HCT116 (cell line): ENCODE measurements around the gene ETF1. TPM values are rescaled to one million over a fixed set of nuclear protein-coding genes. Genes with fewer than 3 reads are reported as not detected.

Experiments
- ATAC-seq: fragments of 200-7000 bp; cut with Tn5 transposase; 2 replicates; pipeline ENCODE4 v1.9.1; 2020; ENCODE audit warnings: mild to moderate bottlenecking, moderate library complexity
- BruUV-seq: library from RNA; stranded (reverse); fragments of 400-500 nt; replicated peaks from 2 replicates; lab custom pipeline; 2021; lab: Mats Ljungman, UMichigan
- CTCF ChIA-PET: fragments of 300-600 bp; sonication (Branson Sonifier 250); formaldehyde crosslinking; loops from one replicate; lab custom pipeline; 2021; ENCODE audit warnings: antibody characterized with exemption; lab: Charles Lee
- POLR2A ChIA-PET: fragments of 300-600, 350-600 bp; sonication (Branson Sonifier 250); formaldehyde crosslinking; loops from one replicate; lab custom pipeline; 2021; ENCODE audit warnings: antibody characterized with exemption; lab: Charles Lee
- RAD21 ChIA-PET, 2 experiments: fragments of 300-600 bp; sonication (Branson Sonifier 250); formaldehyde crosslinking; loops; one replicate each; lab custom pipeline; 2023; ENCODE audit warnings: low total read pairs in 2 of 2; ENCODE audit not compliant: uncharacterized antibody in 2 of 2, unreplicated experiment in 2 of 2, low non-redundant PET in 1 of 2; lab: Charles Lee
- DNase-seq: peaks from one replicate; pipeline ENCODE4 v3.0.0-alpha.2; 2010; ENCODE audit warnings: low read depth, low spot score
- H2AFZ ChIP-seq: fragments of 200-600 bp; shearing (Covaris generic), sonication (generic); 2 replicates; pipeline ENCODE4 v1.6.1; 2017; ENCODE audit warnings: low read depth, mixed run types, mixed read lengths, antibody characterized with exemption, low read length; ENCODE audit not compliant: poor library complexity, severe bottlenecking
- H3K27ac ChIP-seq: 2 replicates; pipeline ENCODE4 v1.5.1; 2012; ENCODE audit warnings: low read depth, low read length
- H3K27me3 ChIP-seq: fragments of 200-600 bp; sonication (generic); 2 replicates; pipeline ENCODE4 v1.6.1; 2016; ENCODE audit warnings: mixed run types, low read length, mixed read lengths; ENCODE audit not compliant: insufficient read depth
- H3K36me3 ChIP-seq, 2 experiments: fragments of 200-500 bp in 1 of 2; fragments of 200-600 bp in 1 of 2; sonication (Bioruptor generic) in 1 of 2; sonication (generic) in 1 of 2; 2 replicates each; pipeline versions ENCODE4 v1.5.1 to v1.6.1; 2014 to 2016; ENCODE audit warnings: low read length in 2 of 2, inconsistent platforms in 1 of 2, mixed read lengths in 1 of 2, mixed run types in 1 of 2; ENCODE audit not compliant: insufficient read depth in 2 of 2, control insufficient read depth in 1 of 2
- H3K4me1 ChIP-seq, 2 experiments: fragments of 200-600 bp in 1 of 2; sonication (generic) in 1 of 2; 2 replicates each; pipeline versions ENCODE4 v1.5.1 to v1.6.1; 2012 to 2017; ENCODE audit warnings: low read length in 2 of 2, inconsistent platforms in 1 of 2, mild to moderate bottlenecking in 1 of 2, mixed read lengths in 1 of 2, mixed run types in 1 of 2, moderate library complexity in 1 of 2; ENCODE audit not compliant: insufficient read depth in 2 of 2, control insufficient read depth in 1 of 2
- H3K4me2 ChIP-seq: fragments of 200-600 bp; sonication (generic); 2 replicates; pipeline ENCODE4 v1.6.1; 2017; ENCODE audit warnings: mixed run types, low read length, mixed read lengths
- H3K4me3 ChIP-seq, 2 experiments: fragments of 200-600 bp in 1 of 2; sonication (generic) in 1 of 2; replicated peaks in 1 of 2; 2 replicates each; pipeline ENCODE4 v1.5.1; 2011 to 2016; ENCODE audit warnings: low read length in 2 of 2, control low read depth in 1 of 2, low read depth in 1 of 2, mild to moderate bottlenecking in 1 of 2, mixed read lengths in 1 of 2, mixed run types in 1 of 2
- H3K79me2 ChIP-seq: fragments of 200-600 bp; sonication (generic); 2 replicates; pipeline ENCODE4 v1.6.1; 2017; ENCODE audit warnings: mild to moderate bottlenecking, mixed run types, low read length, moderate library complexity, mixed read lengths; ENCODE audit not compliant: insufficient read depth
- H3K9ac ChIP-seq: fragments of 200-600 bp; sonication (generic); 2 replicates; pipeline ENCODE4 v1.6.1; 2016; ENCODE audit warnings: low read length, mixed read lengths
- H3K9me2 ChIP-seq: fragments of 200-600 bp; sonication (generic), shearing (Covaris generic); 2 replicates; pipeline ENCODE4 v1.6.1; 2017; ENCODE audit warnings: mixed run types, mild to moderate bottlenecking, moderate library complexity; ENCODE audit not compliant: insufficient read depth
- H3K9me3 ChIP-seq, 2 experiments: fragments of 200-500 bp in 1 of 2; fragments of 200-600 bp in 1 of 2; sonication (Bioruptor generic) in 1 of 2; sonication (generic) in 1 of 2; 2 replicates each; pipeline ENCODE4 v1.6.1; 2014 to 2017; ENCODE audit warnings: low read length in 2 of 2, mixed read lengths in 2 of 2, inconsistent platforms in 1 of 2, low read depth in 1 of 2, mild to moderate bottlenecking in 1 of 2, mixed run types in 1 of 2, moderate library complexity in 1 of 2; ENCODE audit not compliant: control insufficient read depth in 1 of 2, insufficient read depth in 1 of 2
- H4K20me1 ChIP-seq: fragments of 200-600 bp; sonication (generic), shearing (Covaris generic); 2 replicates; pipeline ENCODE4 v1.6.1; 2017; ENCODE audit warnings: mixed run types, mild to moderate bottlenecking, moderate library complexity; ENCODE audit not compliant: insufficient read depth
- CBX3 ChIP-seq: IDR thresholded peaks from 2 replicates; pipeline ENCODE4 v1.6.1; 2012; ENCODE audit warnings: low read depth
- CEBPB ChIP-seq: IDR thresholded peaks from 2 replicates; pipeline ENCODE4 v1.6.1; 2012; ENCODE audit warnings: low read depth
- EZH2 ChIP-seq: fragments of 200-600 bp; sonication (generic); IDR thresholded peaks from 2 replicates; pipeline ENCODE4 v1.6.1; 2017; ENCODE audit warnings: antibody characterized with exemption, mixed run types
- FOSL1 ChIP-seq: IDR thresholded peaks from 2 replicates; pipeline ENCODE4 v1.6.1; 2012; ENCODE audit warnings: low read depth
- ZFX ChIP-seq: fragments of 450-650 bp; IDR thresholded peaks from 2 replicates; pipeline ENCODE4 v1.6.1; 2017
- ZNF274 ChIP-seq: fragments of 200-500 bp; sonication (Bioruptor generic); IDR thresholded peaks from 2 replicates; pipeline ENCODE4 v1.6.1; 2014; ENCODE audit warnings: mild to moderate bottlenecking, low read depth, low read length, inconsistent platforms
- intact Hi-C: fragments of 100-400 bp; cut with micrococcal nuclease; formaldehyde crosslinking; loops from 2 replicates; pipeline ENCODE4 v1.10.0; 2022
- total RNA-seq: library from RNA; stranded (reverse); gene quantifications from one replicate; pipeline ENCODE4 v1.2.1, GENCODE V29; 2021; ENCODE audit not compliant: unreplicated experiment
- TF ChIP-seq, protein P1 (sequence below), 3 experiments: fragments of 200-600 bp in 1 of 3; sonication (generic) in 1 of 3; IDR thresholded peaks in 2 of 3; conservative IDR thresholded peaks in 1 of 3; 2 replicates each; pipeline ENCODE4 v1.5.1; 2012 to 2017; ENCODE audit warnings: low read depth in 2 of 3, low read length in 2 of 3, antibody characterized with exemption in 1 of 3, borderline replicate concordance in 1 of 3, control low read depth in 1 of 3, mild to moderate bottlenecking in 1 of 3, mixed read lengths in 1 of 3, mixed run types in 1 of 3, moderate library complexity in 1 of 3; ENCODE audit not compliant: insufficient read depth in 1 of 3
- TF ChIP-seq, protein P2 (sequence below): IDR thresholded peaks from 2 replicates; pipeline ENCODE4 v1.6.1; 2012

ETF1 gene
- total RNA-seq, 1 experiment from 2014 or later, result 178 TPM

DNA sequence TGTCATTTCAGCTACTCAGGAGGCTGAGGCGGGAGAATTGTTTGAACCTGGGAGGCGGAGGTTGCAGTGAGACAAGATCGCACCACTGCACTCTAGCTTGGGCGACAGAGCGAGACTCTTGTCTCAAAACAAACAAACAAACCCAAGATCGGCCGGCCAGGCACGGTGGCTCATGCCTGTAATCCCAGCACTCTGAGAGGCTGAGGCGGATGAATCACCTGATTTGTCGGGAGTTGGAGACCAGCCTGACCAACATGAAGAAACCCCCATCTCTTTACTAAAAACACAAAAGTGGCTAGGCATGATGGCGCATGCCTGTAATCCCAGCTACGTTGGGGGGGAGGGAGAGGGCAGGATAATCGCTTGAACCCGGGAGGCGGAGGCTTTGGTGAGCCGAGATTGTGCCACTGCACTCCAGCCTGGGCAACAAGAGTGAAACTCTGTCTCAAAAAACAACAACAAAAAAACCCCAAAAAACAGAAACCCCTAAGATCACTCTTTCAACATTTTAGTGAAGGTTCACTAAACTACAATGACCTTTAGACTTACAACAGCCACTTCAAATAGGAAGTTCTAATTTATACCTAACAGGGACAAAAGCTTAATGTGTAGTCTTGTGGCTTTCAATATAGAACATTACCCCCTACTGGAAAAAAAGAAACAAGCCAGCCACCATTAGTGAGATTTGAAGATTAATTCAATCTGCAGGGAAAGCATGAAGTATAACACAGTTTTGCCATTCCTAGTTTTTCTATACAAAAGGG is 25.2 kb upstream of the ETF1 start:
- POLR2A ChIA-PET, result interaction anchor here (3.3 kb wide), 1 partner anchor 12 kb away, joined by 9 read pairs; no protein-coding TSS in a partner anchor
- Histone ChIP-seq H3K79me2 (peaks cover 100% of the 10 kb centered on the region), H3K27me3 (no peaks in the 10 kb centered on the region), H3K4me2 (no peak overlapping the region)
- TF ChIP-seq CBX3, result no peak
- TF ChIP-seq, protein P1, sequence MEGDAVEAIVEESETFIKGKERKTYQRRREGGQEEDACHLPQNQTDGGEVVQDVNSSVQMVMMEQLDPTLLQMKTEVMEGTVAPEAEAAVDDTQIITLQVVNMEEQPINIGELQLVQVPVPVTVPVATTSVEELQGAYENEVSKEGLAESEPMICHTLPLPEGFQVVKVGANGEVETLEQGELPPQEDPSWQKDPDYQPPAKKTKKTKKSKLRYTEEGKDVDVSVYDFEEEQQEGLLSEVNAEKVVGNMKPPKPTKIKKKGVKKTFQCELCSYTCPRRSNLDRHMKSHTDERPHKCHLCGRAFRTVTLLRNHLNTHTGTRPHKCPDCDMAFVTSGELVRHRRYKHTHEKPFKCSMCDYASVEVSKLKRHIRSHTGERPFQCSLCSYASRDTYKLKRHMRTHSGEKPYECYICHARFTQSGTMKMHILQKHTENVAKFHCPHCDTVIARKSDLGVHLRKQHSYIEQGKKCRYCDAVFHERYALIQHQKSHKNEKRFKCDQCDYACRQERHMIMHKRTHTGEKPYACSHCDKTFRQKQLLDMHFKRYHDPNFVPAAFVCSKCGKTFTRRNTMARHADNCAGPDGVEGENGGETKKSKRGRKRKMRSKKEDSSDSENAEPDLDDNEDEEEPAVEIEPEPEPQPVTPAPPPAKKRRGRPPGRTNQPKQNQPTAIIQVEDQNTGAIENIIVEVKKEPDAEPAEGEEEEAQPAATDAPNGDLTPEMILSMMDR (IDR thresholded peaks at IDR 0.05 in 2 of 3, conservative IDR thresholded peaks at IDR 0.05 in 1 of 3; ENCODE audit: borderline replicate concordance in 1 of 3, insufficient read depth in 1 of 3, low read depth in 2 of 3, low read length in 2 of 3), result peak in 1 of 3 experiments; percentile 25; a peak in 2 of 6 replicates
- no peak for TF ChIP-seq ZFX
- no peak for TF ChIP-seq EZH2
- TF ChIP-seq, protein P2, sequence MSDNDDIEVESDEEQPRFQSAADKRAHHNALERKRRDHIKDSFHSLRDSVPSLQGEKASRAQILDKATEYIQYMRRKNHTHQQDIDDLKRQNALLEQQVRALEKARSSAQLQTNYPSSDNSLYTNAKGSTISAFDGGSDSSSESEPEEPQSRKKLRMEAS, result no peak
- TF ChIP-seq FOSL1, result no peak
- TF ChIP-seq ZNF274, result no peak
- TF ChIP-seq CEBPB, result no peak
- TF ChIP-seq, all 23 proteins: peak for 1
- peaks cover 0 to 6% of the 10 kb centered on the region in 2 experiments; a peak in 1 of 4 replicates for H3K4me1 ChIP-seq
- no peak overlapping the region for H3K27ac ChIP-seq
- RAD21 ChIA-PET, result no interaction called here
- intact Hi-C loops, result no loop called here
- H2AFZ ChIP-seq, result no peak overlapping the region
- CTCF ChIA-PET, result no interaction called here
- peaks cover 32% of the 10 kb centered on the region; the same call in 1 of the 2 replicates for H4K20me1 ChIP-seq
- no peaks in the 10 kb centered on the region for H3K9me3 ChIP-seq
- DNase-seq (no peak), ATAC-seq (no peak)
- no peaks in the 10 kb centered on the region for H3K9me2 ChIP-seq
- H3K36me3 ChIP-seq, result peaks cover 82 to 94% of the 10 kb centered on the region in 2 experiments
- BruUV-seq, result no TSS peak
- H3K9ac ChIP-seq, result no peak overlapping the region
- no peak overlapping the region for H3K4me3 ChIP-seq
